ENCODE results near the gene SLC5A4.

SLC5A4 gene

DNA sequence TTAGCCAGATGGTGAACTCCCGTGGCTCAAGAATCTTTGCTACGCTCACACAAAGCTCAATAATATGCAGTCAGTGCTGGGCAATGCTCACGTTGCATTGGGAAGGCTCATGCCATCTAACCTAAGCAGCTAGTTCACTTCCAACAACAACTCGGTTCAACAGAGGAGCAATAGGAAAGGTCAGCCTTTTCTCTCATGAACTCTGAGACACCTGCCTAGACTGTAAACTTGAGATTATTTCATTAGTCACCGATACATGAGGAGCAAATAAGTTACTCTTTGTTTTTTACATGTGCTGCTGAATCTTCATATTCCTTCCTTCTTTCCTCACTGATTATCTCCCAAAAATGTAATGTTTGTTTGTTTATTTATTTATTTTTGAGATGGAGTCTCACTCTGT is 9.0 kb downstream of the SLC5A4 start:
- no peaks in the 10 kb centered on the region for H3K9me3 Mint-ChIP-seq
- no peak overlapping the region for H3K4me3 Mint-ChIP-seq
- H3K27ac Mint-ChIP-seq: no peak overlapping the region
- no peaks in the 10 kb centered on the region for H3K36me3 Mint-ChIP-seq
- H3K27me3 Mint-ChIP-seq: peaks cover 9% of the 10 kb centered on the region
- H3K4me1 Mint-ChIP-seq: no peaks in the 10 kb centered on the region

DNA sequence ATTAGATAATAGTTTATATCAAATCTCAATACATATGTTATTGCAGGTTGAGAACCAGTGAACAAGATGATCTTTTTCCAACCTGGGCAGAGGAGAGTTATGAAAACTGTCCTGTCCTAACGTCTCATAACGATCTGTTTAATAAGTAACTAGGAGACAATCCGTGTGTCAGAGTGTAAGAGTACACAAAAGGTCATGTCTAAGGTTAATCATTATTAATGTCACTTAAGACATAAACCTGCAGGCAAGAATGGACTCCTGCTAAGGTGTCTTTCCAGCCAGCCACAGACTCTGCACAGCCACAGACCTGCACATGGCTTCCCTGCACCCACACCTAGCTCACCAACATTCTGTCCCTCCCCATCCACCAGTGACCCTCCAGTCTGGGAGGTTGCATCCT is 10.1 kb downstream of the SLC5A4 start:
- Mint-ChIP-seq H3K9me3 (no peaks in the 10 kb centered on the region), H3K4me1 (no peaks in the 10 kb centered on the region), H3K27me3 (peaks cover 9% of the 10 kb centered on the region), H3K4me3 (no peak overlapping the region), H3K27ac (no peak overlapping the region), H3K36me3 (no peaks in the 10 kb centered on the region)

DNA sequence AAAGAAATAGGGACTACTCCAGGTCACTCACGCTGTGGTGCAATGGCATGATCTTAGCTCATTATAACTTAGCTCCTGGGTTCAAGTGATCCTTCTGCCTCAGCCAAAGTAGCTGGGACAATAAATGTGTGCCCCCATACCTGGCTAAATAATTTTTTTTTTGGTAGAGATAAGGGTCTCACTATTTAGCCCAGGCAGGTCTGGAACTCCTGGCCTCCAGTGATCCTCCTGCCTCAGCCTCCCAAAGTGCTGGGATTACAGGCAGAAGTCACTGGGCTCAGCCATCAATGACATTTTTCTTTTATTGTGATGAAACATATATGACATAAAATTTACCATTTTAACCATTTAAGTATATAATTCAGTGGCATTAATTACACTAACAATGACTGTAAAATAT is 10.6 kb downstream of the SLC5A4 start:
- H3K36me3 Mint-ChIP-seq: no peaks in the 10 kb centered on the region
- H3K27me3 Mint-ChIP-seq: peaks cover 7% of the 10 kb centered on the region
- H3K9me3 Mint-ChIP-seq: no peaks in the 10 kb centered on the region
- H3K4me1 Mint-ChIP-seq: no peaks in the 10 kb centered on the region
- no peak overlapping the region for H3K27ac Mint-ChIP-seq
- H3K4me3 Mint-ChIP-seq: no peak overlapping the region

DNA sequence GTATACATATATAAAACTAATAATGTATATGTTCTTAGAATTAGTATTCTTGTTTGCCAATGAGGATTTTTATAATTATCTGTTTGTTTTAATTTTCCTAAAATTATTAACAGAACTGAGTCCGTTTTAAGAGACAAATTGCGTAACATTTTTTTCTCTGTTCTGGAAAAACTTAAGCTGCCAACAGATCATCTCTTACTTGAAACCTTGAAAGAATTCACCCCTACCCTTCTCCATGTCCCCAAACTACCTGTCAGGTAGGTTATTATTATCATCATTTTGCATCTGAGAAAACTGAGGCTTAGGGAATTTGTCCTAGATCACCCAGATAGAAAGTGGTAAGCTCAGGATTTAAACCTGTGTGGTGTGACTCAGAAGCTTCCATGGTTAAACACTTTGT is 14.7 kb downstream of the SLC5A4 start:
- no peaks in the 10 kb centered on the region for H3K36me3 Mint-ChIP-seq

DNA sequence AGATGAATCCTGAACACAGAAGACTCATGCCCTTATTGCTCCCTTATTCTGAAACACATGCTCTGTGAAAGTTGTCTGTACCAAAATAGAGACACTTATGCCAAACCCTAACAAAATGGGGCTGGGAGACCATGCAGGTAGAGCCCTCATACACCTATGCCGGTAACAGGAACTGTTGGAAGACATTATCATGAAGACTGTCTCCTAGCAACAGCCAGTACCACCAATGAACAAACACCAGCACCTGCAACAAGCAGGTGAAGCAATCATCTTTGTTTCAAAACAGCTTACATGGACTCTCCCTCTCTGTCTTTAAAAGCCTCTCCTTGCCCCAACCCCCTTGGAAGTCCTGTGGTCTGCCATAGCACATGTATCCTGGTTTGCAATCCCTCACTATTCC is 17.2 kb downstream of the SLC5A4 start:
- no peaks in the 10 kb centered on the region for H3K36me3 Mint-ChIP-seq
- no peak overlapping the region for H3K4me3 Mint-ChIP-seq
- no peaks in the 10 kb centered on the region for H3K4me1 Mint-ChIP-seq
- H3K27ac Mint-ChIP-seq: no peak overlapping the region
- no peaks in the 10 kb centered on the region for H3K9me3 Mint-ChIP-seq
- H3K27me3 Mint-ChIP-seq: peaks cover 11% of the 10 kb centered on the region

More for the DNA sequence above, 14.7 kb downstream of the SLC5A4 start:
- no peak overlapping the region for H3K4me3 Mint-ChIP-seq
- no peak overlapping the region for H3K27ac Mint-ChIP-seq
- peaks cover 4% of the 10 kb centered on the region for H3K27me3 Mint-ChIP-seq
- no peaks in the 10 kb centered on the region for H3K4me1 Mint-ChIP-seq
- no peaks in the 10 kb centered on the region for H3K9me3 Mint-ChIP-seq

DNA sequence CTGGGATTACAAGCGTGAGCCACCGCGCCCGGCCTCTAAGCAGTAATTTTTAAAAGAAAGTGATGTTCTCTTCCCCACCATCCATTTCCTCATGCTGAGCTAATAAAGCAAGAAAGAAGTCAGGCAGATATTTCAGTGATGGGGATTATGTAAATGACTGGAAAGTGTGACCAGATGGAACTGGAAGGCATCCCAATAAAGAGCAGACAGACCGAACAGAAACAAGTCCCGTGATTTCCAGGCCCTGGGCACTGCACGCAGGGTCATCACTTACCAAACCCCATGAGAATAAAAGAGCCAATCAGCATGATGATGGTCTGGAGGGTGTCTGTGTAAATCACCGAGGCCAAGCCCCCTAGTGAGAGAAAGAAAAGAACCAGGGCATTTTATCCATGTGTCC is 18.2 kb downstream of the SLC5A4 start:
- no peak overlapping the region for H3K4me3 Mint-ChIP-seq
- no peaks in the 10 kb centered on the region for H3K36me3 Mint-ChIP-seq
- no peaks in the 10 kb centered on the region for H3K4me1 Mint-ChIP-seq
- H3K27me3 Mint-ChIP-seq: peaks cover 13% of the 10 kb centered on the region
- H3K27ac Mint-ChIP-seq: no peak overlapping the region
- no peaks in the 10 kb centered on the region for H3K9me3 Mint-ChIP-seq

DNA sequence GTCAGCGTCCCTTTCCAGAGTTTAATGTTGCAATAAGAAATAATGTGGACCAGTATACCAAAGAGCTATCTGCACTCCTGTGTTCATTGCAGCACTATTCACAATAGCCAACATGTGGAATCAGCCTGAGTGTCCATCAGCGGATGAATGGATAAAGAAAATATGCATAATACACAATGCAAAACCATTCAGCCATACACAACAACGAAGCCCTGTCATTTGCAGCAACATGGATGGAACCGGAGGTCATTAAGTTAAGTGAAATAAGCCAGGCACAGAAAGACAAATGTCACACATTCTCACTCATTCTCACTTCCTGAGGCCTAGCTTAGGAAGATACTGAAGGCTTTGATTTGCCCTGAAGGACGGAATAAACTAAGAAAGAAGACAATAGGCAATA is 22.1 kb downstream of the SLC5A4 start:
- Mint-ChIP-seq H3K27ac (no peak overlapping the region), H3K9me3 (no peaks in the 10 kb centered on the region), H3K27me3 (peaks cover 18% of the 10 kb centered on the region), H3K4me1 (no peaks in the 10 kb centered on the region), H3K36me3 (no peaks in the 10 kb centered on the region), H3K4me3 (no peak overlapping the region)

DNA sequence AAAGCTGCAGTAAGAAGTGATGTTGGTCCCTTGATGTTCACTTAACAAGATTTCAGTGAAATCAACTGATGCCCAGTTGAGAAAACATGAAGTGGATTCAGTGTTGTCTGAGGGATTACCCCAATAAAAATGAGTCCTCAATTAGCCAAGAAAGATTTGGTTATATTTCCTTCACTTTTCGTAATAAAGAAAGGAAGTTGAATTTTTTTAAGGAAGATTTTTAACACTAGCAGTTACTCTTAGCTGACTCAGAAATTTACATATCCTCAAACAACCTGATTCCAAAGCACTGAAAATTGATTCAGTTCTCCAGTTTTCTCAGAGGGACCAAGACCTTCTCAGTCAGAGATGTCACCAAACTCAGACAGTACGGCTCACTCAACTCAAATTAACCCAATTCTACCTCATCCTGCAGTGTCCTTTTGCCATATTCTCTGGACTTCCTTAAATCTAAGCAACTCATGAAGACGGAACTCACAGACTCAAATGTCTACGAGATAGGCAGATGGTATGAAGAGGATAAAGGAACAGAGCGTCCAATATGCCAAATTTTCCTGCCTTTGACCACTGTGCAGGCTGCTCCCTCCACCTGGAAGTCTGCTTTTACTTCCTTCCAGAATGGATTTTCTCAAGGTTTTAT is 22.8 kb downstream of the SLC5A4 start:
- no peaks in the 10 kb centered on the region for H3K36me3 Mint-ChIP-seq
- no peaks in the 10 kb centered on the region for H3K4me1 Mint-ChIP-seq
- H3K27me3 Mint-ChIP-seq: peaks cover 16% of the 10 kb centered on the region
- H3K4me3 Mint-ChIP-seq: no peak overlapping the region
- H3K9me3 Mint-ChIP-seq: no peaks in the 10 kb centered on the region
- no peak overlapping the region for H3K27ac Mint-ChIP-seq

DNA sequence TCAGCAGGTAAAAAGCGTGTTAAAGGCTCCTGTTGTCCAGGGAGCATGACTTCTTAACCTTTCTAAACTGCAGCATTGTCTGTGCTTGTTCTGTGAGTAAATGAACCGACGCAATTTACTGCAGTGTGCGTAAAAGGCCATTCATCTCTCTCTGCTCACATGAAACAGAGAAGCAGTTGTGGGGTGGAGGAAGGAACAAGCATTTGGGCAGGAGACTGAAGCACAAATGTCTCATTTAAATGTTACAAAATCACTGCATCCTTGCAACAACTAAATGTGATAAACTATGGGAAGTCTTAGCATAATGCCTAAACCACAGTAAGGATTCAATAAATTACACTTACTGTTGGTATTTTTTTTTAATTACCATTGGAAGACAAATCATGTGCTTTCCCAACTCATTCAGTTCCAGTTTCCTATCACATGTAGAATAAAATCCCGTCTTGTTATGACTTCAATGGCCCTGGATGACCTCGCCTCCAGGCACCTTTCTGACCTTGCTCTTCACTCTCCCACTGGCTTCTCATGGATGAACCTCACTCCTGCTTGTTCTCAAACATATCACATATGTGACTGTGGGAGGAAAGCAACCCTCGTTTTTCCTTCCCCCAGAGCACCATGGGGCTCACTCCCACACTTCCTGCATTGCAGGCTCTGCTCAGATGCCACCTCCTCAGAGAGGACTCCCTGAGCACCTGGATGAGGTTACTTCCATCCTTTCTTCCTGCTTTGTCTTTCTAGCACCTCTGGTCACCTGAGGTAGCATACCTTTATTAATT is 28.6 kb downstream of the SLC5A4 start:
- Mint-ChIP-seq H3K27me3 (peaks cover 10% of the 10 kb centered on the region), H3K9me3 (no peaks in the 10 kb centered on the region), H3K4me1 (no peaks in the 10 kb centered on the region), H3K27ac (no peak overlapping the region), H3K36me3 (no peaks in the 10 kb centered on the region), H3K4me3 (no peak overlapping the region)

DNA sequence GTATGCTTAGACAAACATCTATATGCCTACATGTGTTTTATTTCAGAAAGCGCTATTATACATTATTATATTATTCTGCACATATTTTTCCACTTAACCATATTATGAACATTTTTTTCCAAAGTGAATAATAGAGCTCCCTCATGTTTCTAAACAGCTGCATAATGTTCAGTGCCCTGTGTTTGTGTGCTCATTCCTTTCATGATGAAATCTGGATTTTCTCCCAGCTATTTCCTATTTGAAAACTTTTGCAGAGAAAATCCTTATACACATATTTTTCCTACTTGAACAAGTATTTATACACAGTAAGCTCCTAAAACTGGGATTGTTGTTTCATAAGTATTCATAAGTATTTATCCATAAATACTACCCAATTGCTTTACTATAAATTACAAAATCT is 32.2 kb downstream of the SLC5A4 start:
- H3K27me3 Mint-ChIP-seq: peaks cover 3% of the 10 kb centered on the region
- H3K27ac Mint-ChIP-seq: no peak overlapping the region
- H3K4me3 Mint-ChIP-seq: no peak overlapping the region
- H3K36me3 Mint-ChIP-seq: no peaks in the 10 kb centered on the region
- H3K4me1 Mint-ChIP-seq: no peaks in the 10 kb centered on the region
- H3K9me3 Mint-ChIP-seq: no peaks in the 10 kb centered on the region

DNA sequence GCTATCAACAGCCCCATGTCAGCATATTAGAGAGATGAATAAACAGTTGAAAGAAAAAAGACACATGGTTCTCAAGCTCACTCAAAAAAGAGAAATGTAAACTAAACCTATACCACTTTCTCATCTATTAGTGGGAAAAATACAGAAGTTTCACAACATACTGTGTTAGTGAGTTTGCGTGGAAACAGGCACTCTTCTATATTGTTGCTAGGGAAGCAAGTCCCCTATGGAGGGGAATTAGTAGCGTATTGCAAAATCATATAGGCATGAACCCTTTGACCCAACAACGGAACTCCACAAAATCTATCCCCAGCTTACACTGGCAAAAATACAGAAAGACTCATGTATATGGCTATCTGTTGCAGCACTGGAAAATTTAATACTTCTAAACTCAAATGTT is 36.1 kb downstream of the SLC5A4 start:
- H3K27me3 Mint-ChIP-seq: peaks cover 8% of the 10 kb centered on the region
- H3K36me3 Mint-ChIP-seq: no peaks in the 10 kb centered on the region
- H3K4me1 Mint-ChIP-seq: no peaks in the 10 kb centered on the region
- H3K4me3 Mint-ChIP-seq: no peak overlapping the region
- H3K27ac Mint-ChIP-seq: no peak overlapping the region
- H3K9me3 Mint-ChIP-seq: no peaks in the 10 kb centered on the region

DNA sequence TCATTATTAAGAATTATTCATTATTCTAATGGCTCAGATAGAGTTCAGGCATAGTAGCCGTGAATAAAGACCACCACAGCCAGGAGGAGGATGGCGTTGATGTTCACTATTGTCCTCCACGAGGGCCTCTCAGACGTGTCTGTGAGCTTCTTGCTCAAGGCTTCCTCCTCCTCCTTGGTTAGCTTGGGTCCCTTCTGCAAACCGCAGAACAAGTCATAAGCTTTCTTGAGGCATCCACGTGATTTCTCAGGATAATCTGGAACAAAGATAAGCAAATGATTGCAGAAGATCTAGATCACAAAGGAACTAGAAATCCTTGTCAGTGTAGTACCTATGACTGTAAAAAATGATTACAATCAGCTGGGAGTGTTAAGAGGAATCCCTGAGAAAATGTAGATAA is 36.7 kb downstream of the SLC5A4 start:
- no peak overlapping the region for H3K4me3 Mint-ChIP-seq
- no peaks in the 10 kb centered on the region for H3K9me3 Mint-ChIP-seq
- no peak overlapping the region for H3K27ac Mint-ChIP-seq
- no peaks in the 10 kb centered on the region for H3K36me3 Mint-ChIP-seq
- H3K4me1 Mint-ChIP-seq: no peaks in the 10 kb centered on the region
- peaks cover 8% of the 10 kb centered on the region for H3K27me3 Mint-ChIP-seq

DNA sequence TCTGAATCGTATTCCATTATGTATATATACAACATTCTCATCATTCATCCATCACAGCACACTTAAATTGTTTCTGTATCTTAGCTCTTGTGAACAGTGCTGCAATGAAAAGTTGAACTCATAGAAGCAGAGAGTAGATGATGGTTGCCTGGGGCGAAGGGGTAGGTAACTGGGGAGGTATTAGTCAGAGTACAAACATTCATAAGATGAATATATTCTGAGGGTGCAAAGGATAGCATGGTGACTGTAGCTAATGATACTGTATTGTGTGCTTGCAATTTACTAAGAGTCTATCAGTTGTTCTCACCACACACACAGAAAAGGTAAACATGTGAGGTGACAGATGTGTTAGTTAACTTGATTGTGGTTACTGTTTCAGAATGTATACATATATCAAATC is 37.7 kb downstream of the SLC5A4 start:
- Mint-ChIP-seq H3K9me3 (no peaks in the 10 kb centered on the region), H3K4me3 (no peak overlapping the region), H3K27ac (no peak overlapping the region), H3K4me1 (no peaks in the 10 kb centered on the region), H3K36me3 (no peaks in the 10 kb centered on the region), H3K27me3 (peaks cover 8% of the 10 kb centered on the region)

DNA sequence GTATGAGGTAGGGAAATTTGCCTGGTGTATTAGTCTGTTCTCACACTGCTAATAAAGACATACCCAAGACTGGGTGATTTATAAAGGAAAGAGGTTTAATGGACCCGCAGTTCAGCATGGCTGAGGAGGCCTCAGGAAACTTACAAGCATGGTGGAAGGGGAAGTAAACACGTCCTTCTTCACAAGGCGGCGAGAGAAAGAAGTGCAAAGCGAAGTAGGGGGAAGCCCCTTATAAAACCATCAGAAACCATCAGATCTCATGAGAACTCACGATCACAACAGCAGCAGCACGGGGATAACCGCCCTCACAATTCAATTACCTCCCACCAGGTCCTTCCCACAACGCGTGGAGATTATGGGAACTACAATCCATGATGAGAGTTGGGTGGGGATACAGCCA is 38.2 kb downstream of the SLC5A4 start:
- H3K4me3 Mint-ChIP-seq: no peak overlapping the region
- no peaks in the 10 kb centered on the region for H3K9me3 Mint-ChIP-seq
- no peaks in the 10 kb centered on the region for H3K4me1 Mint-ChIP-seq
- peaks cover 5% of the 10 kb centered on the region for H3K27me3 Mint-ChIP-seq
- H3K27ac Mint-ChIP-seq: no peak overlapping the region
- H3K36me3 Mint-ChIP-seq: no peaks in the 10 kb centered on the region

DNA sequence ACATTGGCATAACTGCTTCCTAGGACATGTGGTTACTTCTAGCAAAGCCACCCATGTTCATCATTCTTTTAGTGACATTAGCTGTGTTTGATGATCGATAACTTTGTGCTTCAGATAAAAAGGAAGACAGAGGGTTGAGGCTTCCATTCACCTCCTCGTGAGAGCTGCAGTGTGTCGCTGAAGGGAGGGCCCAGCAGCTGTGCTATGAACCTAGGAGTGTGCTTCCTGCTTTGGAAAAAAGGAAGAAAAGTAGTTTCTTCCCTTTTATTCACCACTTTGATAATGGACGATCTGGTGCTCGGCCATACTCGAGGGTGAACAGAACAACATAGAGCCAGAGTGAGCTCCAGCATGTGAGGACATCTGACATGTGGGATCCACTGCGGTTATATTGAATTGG is 44.1 kb downstream of the SLC5A4 start:
- H3K4me1 Mint-ChIP-seq: peaks cover 10% of the 10 kb centered on the region
- H3K27ac Mint-ChIP-seq: no peak overlapping the region
- H3K36me3 Mint-ChIP-seq: no peaks in the 10 kb centered on the region
- peaks cover 5% of the 10 kb centered on the region for H3K27me3 Mint-ChIP-seq
- no peak overlapping the region for H3K4me3 Mint-ChIP-seq
- H3K9me3 Mint-ChIP-seq: no peaks in the 10 kb centered on the region

DNA sequence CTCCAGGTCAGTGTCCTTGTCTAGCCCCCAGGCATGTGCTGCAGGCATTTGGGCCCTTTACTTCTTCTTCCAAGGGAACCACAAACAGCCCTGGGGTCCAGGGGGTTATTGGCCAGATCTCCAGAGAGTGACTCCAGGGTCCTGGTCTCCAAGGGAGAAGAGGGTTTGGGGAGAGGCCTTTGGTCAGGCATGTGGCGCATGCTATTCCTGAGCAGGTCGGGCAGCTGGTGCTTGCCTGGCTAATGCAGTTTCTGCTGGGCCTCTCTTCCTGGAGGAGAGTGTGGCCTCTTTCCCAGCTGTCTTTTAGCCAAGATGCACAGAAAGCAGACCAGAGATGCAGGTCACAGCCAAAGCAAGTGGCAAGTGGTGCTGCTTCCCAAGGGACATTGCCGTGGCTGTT is 46.5 kb downstream of the SLC5A4 start:
- no peak overlapping the region for H3K4me3 Mint-ChIP-seq
- peaks cover 12% of the 10 kb centered on the region for H3K4me1 Mint-ChIP-seq
- H3K9me3 Mint-ChIP-seq: no peaks in the 10 kb centered on the region
- H3K27me3 Mint-ChIP-seq: peaks cover 4% of the 10 kb centered on the region
- no peaks in the 10 kb centered on the region for H3K36me3 Mint-ChIP-seq
- H3K27ac Mint-ChIP-seq: no peak overlapping the region

Measured in activated naive CD4-positive, alpha-beta T cell treated with anti-CD3 and anti-CD28 coated beads, Interleukin-2, amount 50 U/mL, for 24 hours (primary cell).